Fibroblast of upper back skin (primary cell): ENCODE measurements around the gene VPS8.

ENCODE experiments used
- DNase-seq: peaks from one replicate; pipeline ENCODE4 v3.0.0-alpha.2; 2013

VPS8 gene

GRCh38 chr3:184785890-184786279, 26.1 kb upstream of the VPS8 start:
- DNase-seq, result peak; percentile 30

- peak; percentile 96 for DNase-seq
Measured at GRCh38 chr3:184786280-184786941, 25.6 kb upstream of the VPS8 start.

GRCh38 chr3:184788751-184789150, 23.2 kb upstream of the VPS8 start:
- DNase-seq, result no peak

GRCh38 chr3:184789314-184789998, 22.5 kb upstream of the VPS8 start:
- DNase-seq, result no peak

GRCh38 chr3:184791171-184791570, 20.8 kb upstream of the VPS8 start:
- DNase-seq, result no peak

GRCh38 chr3:184795522-184796190, 16.3 kb upstream of the VPS8 start:
- no peak for DNase-seq

GRCh38 chr3:184796551-184796950, 15.4 kb upstream of the VPS8 start:
- DNase-seq, result no peak

GRCh38 chr3:184796954-184797353, 15.0 kb upstream of the VPS8 start:
- DNase-seq, result no peak

- DNase-seq, result no peak
Measured at GRCh38 chr3:184798120-184798519, 13.8 kb upstream of the VPS8 start.

- peak; percentile 38 for DNase-seq
Measured at GRCh38 chr3:184800349-184800930, 11.5 kb upstream of the VPS8 start.

GRCh38 chr3:184801241-184801785, 10.7 kb upstream of the VPS8 start:
- peak; percentile 34 for DNase-seq

GRCh38 chr3:184802150-184802549, 9.8 kb upstream of the VPS8 start:
- DNase-seq, result no peak

- no peak for DNase-seq
Measured at GRCh38 chr3:184804801-184805200, 7.2 kb upstream of the VPS8 start.

- no peak for DNase-seq
Measured at GRCh38 chr3:184805351-184806038, 6.5 kb upstream of the VPS8 start.

- DNase-seq, result no peak
Measured at GRCh38 chr3:184806567-184807271, 5.2 kb upstream of the VPS8 start.

GRCh38 chr3:184807549-184807948, 4.4 kb upstream of the VPS8 start:
- no peak for DNase-seq

GRCh38 chr3:184808021-184808420, 3.9 kb upstream of the VPS8 start:
- DNase-seq, result no peak

- no peak for DNase-seq
Measured at GRCh38 chr3:184810146-184810545, 1.8 kb upstream of the VPS8 start.

GRCh38 chr3:184811034-184811433, 932 bp upstream of the VPS8 start:
- no peak for DNase-seq

GRCh38 chr3:184811663-184811998, 335 bp upstream of the VPS8 start:
- no peak for DNase-seq

- DNase-seq, result no peak
Measured at GRCh38 chr3:184812662-184813042, 686 bp downstream of the VPS8 start.

- no peak for DNase-seq
Measured at GRCh38 chr3:184813357-184813756, 1.4 kb downstream of the VPS8 start.
